DOHH2 (cell line): ENCODE data around the gene ANP32A.

Experiments used
- H3F3A ChIP-seq: fragments of 200-600 bp; sonication (generic), shearing (Covaris generic); 2 replicates; pipeline ENCODE4 v1.6.0; 2016; ENCODE audit warnings: antibody characterized with exemption, mild to moderate bottlenecking; ENCODE audit not compliant: control insufficient read depth, insufficient read depth
- H3K27ac ChIP-seq: fragments of 200-600 bp; sonication (generic); 2 replicates; pipeline ENCODE4 v1.5.1; 2014; ENCODE audit warnings: low read depth, mild to moderate bottlenecking, low read length, moderate library complexity
- H3K27me3 ChIP-seq: fragments of 200-600 bp; sonication (generic); 2 replicates; pipeline ENCODE4 v1.6.1; 2014; ENCODE audit warnings: mild to moderate bottlenecking, low read length, mixed read lengths; ENCODE audit not compliant: control insufficient read depth
- H3K36me3 ChIP-seq: fragments of 200-600 bp; sonication (generic); 2 replicates; pipeline ENCODE4 v1.6.1; 2014; ENCODE audit warnings: mild to moderate bottlenecking, low read length, moderate library complexity, mixed read lengths; ENCODE audit not compliant: control insufficient read depth
- H3K4me1 ChIP-seq: fragments of 200-600 bp; sonication (generic); 2 replicates; pipeline ENCODE4 v1.6.1; 2014; ENCODE audit warnings: mild to moderate bottlenecking, low read length, mixed read lengths; ENCODE audit not compliant: control insufficient read depth
- H3K4me2 ChIP-seq: fragments of 200-600 bp; sonication (generic); 2 replicates; pipeline ENCODE4 v1.6.0; 2014; ENCODE audit warnings: mild to moderate bottlenecking, low read length, moderate library complexity
- H3K4me3 ChIP-seq: fragments of 200-600 bp; sonication (generic); 2 replicates; pipeline ENCODE4 v1.5.1; 2014; ENCODE audit warnings: mild to moderate bottlenecking, low read length, mixed read lengths
- H3K79me2 ChIP-seq: fragments of 200-600 bp; sonication (generic); 2 replicates; pipeline ENCODE4 v1.6.1; 2014; ENCODE audit warnings: mild to moderate bottlenecking, low read length, mixed read lengths; ENCODE audit not compliant: control insufficient read depth
- H3K9me2 ChIP-seq: fragments of 200-600 bp; sonication (generic); replicated peaks from 2 replicates; pipeline ENCODE4 v1.6.1; 2014; ENCODE audit warnings: mild to moderate bottlenecking, low read length, mixed read lengths; ENCODE audit not compliant: control insufficient read depth
- H3K9me3 ChIP-seq: fragments of 200-600 bp; sonication (generic); 2 replicates; pipeline ENCODE4 v1.6.1; 2014; ENCODE audit warnings: antibody characterized with exemption, low read length, mixed read lengths; ENCODE audit not compliant: control insufficient read depth, insufficient read depth
- H4K20me1 ChIP-seq: fragments of 200-600 bp; sonication (generic); 2 replicates; pipeline ENCODE4 v1.6.0; 2014; ENCODE audit warnings: low read depth, mild to moderate bottlenecking, antibody characterized with exemption, low read length, moderate library complexity; ENCODE audit not compliant: control insufficient read depth, insufficient read depth
- CTCF ChIP-seq: fragments of 200-600 bp; sonication (generic); IDR thresholded peaks from one replicate; pipeline ENCODE4 v1.5.1; 2014; ENCODE audit warnings: antibody characterized with exemption, mild to moderate bottlenecking, low read depth, low read length; ENCODE audit not compliant: poor library complexity, severe bottlenecking
- EZH2phosphoT487 ChIP-seq: fragments of 200-600 bp; sonication (generic); IDR thresholded peaks from 2 replicates; pipeline ENCODE4 v1.6.1; 2017; ENCODE audit warnings: borderline replicate concordance, mild to moderate bottlenecking, antibody characterized with exemption, low read length, moderate library complexity, mixed read lengths

The ANP32A gene

GRCh38 chr15:68808091-68808490, 12.6 kb downstream of the ANP32A start:
- TF ChIP-seq EZH2phosphoT487: no peak
- no peak for TF ChIP-seq CTCF
- Histone ChIP-seq H3K27me3 (no peaks in the 10 kb centered on the region), H3F3A (no peaks in the 10 kb centered on the region), H3K9me3 (no peaks in the 10 kb centered on the region), H4K20me1 (peaks cover 55% of the 10 kb centered on the region), H3K27ac (no peak overlapping the region), H3K4me1 (0 out of 2 replicates have a peak, but pooled peaks cover 8% of the 10 kb centered on the region), H3K36me3 (peaks cover 90% of the 10 kb centered on the region), H3K9me2 (no peaks in the 10 kb centered on the region), H3K4me2 (no peak overlapping the region), H3K4me3 (no peak overlapping the region), H3K79me2 (peaks cover 100% of the 10 kb centered on the region)

GRCh38 chr15:68807249-68807648, 13.4 kb downstream of the ANP32A start:
- Histone ChIP-seq H3K9me3 (no peaks in the 10 kb centered on the region), H3K36me3 (peaks cover 85% of the 10 kb centered on the region), H3K27ac (no peak overlapping the region), H3K4me3 (no peak overlapping the region), H3K4me1 (0 out of 2 replicates have a peak, but pooled peaks cover 4% of the 10 kb centered on the region), H3K79me2 (peaks cover 100% of the 10 kb centered on the region), H3K9me2 (no peaks in the 10 kb centered on the region), H3F3A (no peaks in the 10 kb centered on the region), H3K4me2 (no peak overlapping the region), H3K27me3 (no peaks in the 10 kb centered on the region), H4K20me1 (peaks cover 50% of the 10 kb centered on the region)
- TF ChIP-seq CTCF (no peak), EZH2phosphoT487 (no peak)

GRCh38 chr15:68806220-68807060, 14.3 kb downstream of the ANP32A start:
- peaks cover 100% of the 10 kb centered on the region for H3K79me2 ChIP-seq
- H3K4me3 ChIP-seq: no peak overlapping the region
- H4K20me1 ChIP-seq: peaks cover 56% of the 10 kb centered on the region
- H3K4me1 ChIP-seq: no peaks in the 10 kb centered on the region
- H3K9me2 ChIP-seq: no peaks in the 10 kb centered on the region
- H3K27me3 ChIP-seq: no peaks in the 10 kb centered on the region
- H3F3A ChIP-seq: no peaks in the 10 kb centered on the region
- H3K9me3 ChIP-seq: no peaks in the 10 kb centered on the region
- no peak overlapping the region for H3K27ac ChIP-seq
- no peak overlapping the region for H3K4me2 ChIP-seq
- TF ChIP-seq CTCF: no peak
- no peak for TF ChIP-seq EZH2phosphoT487
- H3K36me3 ChIP-seq: peaks cover 82% of the 10 kb centered on the region
